B cell (primary cell): ENCODE results near the gene UPK2. TPM values are rescaled to one million over a fixed set of nuclear protein-coding genes. Genes with fewer than 3 reads are reported as not detected.

Source experiments
- ATAC-seq: fragments of 200-7000 bp; cut with Tn5 transposase; one replicate; pipeline ENCODE4 v1.10.0; 2021; ENCODE audit warnings: low read depth, mild to moderate bottlenecking, moderate number of reproducible peaks, moderate library complexity
- CTCF ChIA-PET: fragments of 350-600 bp; sonication (Branson Sonifier 250); formaldehyde crosslinking; loops from one replicate; lab custom pipeline; 2021; ENCODE audit warnings: antibody characterized with exemption, inconsistent platforms; lab: Charles Lee
- POLR2A ChIA-PET: fragments of 350-600 bp; sonication (Branson Sonifier 250); formaldehyde crosslinking; loops from one replicate; lab custom pipeline; 2021; ENCODE audit warnings: antibody characterized with exemption; lab: Charles Lee
- DNase-seq: peaks from one replicate; pipeline ENCODE4 v3.0.0; 2013
- H2AFZ ChIP-seq: 2 replicates; pipeline ENCODE4 v1.6.1; 2012; ENCODE audit warnings: mild to moderate bottlenecking, low read depth, low read length; ENCODE audit not compliant: insufficient read depth, poor library complexity, severe bottlenecking
- H3K27ac ChIP-seq, 2 donors: 1 replicate in 1 of 2; 2 replicates in 1 of 2; pipeline ENCODE4 v1.5.1; 2012 to 2013; ENCODE audit warnings: low read length in 2 of 2, mild to moderate bottlenecking in 2 of 2, moderate library complexity in 1 of 2
- H3K27me3 ChIP-seq, 4 experiments: fragments of 200-600 bp in 1 of 4; sonication (generic) in 1 of 4; replicated peaks in 1 of 4; 1 replicate in 2 of 4; 2 replicates in 2 of 4; pipeline versions ENCODE4 v1.6.1 to v1.7.0; 2013 to 2016; ENCODE audit warnings: low read length in 3 of 4, mild to moderate bottlenecking in 2 of 4, mixed read lengths in 1 of 4, moderate library complexity in 1 of 4; ENCODE audit not compliant: insufficient read depth in 4 of 4, control insufficient read depth in 3 of 4; ENCODE audit errors: control extremely low read depth in 1 of 4
- H3K36me3 ChIP-seq, 2 experiments: replicated peaks in 1 of 2; 1 replicate in 1 of 2; 2 replicates in 1 of 2; pipeline versions ENCODE4 v1.6.1 to v1.7.1; 2013; ENCODE audit warnings: low read length in 1 of 2; ENCODE audit not compliant: insufficient read depth in 2 of 2, control insufficient read depth in 1 of 2; ENCODE audit errors: control extremely low read depth in 1 of 2, extremely low read depth in 1 of 2
- H3K4me1 ChIP-seq, 2 donors: fragments of 200-600 bp in 1 of 2; sonication (generic) in 1 of 2; 1 replicate in 1 of 2; 2 replicates in 1 of 2; pipeline versions ENCODE4 v1.5.1 to v1.6.1; 2013 to 2017; ENCODE audit warnings: low read length in 2 of 2; ENCODE audit not compliant: control insufficient read depth in 2 of 2, insufficient read depth in 2 of 2
- H3K4me2 ChIP-seq: replicated peaks from 2 replicates; pipeline ENCODE3; 2012; ENCODE audit warnings: mild to moderate bottlenecking, low read depth, low read length; ENCODE audit not compliant: poor library complexity, severe bottlenecking
- H3K4me3 ChIP-seq, 5 experiments: fragments of 200-600 bp in 1 of 5; sonication (generic) in 1 of 5; 1 replicate in 3 of 5; 2 replicates in 2 of 5; pipeline versions ENCODE4 v1.5.1 to v1.7.0; 2011 to 2016; ENCODE audit warnings: low read length in 4 of 5, mild to moderate bottlenecking in 4 of 5, low read depth in 2 of 5, control low read depth in 1 of 5, moderate library complexity in 1 of 5; ENCODE audit not compliant: insufficient read depth in 1 of 5; ENCODE audit errors: control extremely low read depth in 1 of 5, extremely low read depth in 1 of 5
- H3K79me2 ChIP-seq: fragments of 200-600 bp; sonication (generic); one replicate; pipeline ENCODE4 v1.6.0; 2016; ENCODE audit warnings: low read length; ENCODE audit not compliant: control insufficient read depth, insufficient read depth
- H3K9ac ChIP-seq: fragments of 200-600 bp; sonication (generic); 2 replicates; pipeline ENCODE4 v1.6.1; 2017; ENCODE audit warnings: mild to moderate bottlenecking, low read length, moderate library complexity
- H3K9me3 ChIP-seq, 3 donors: one replicate each; pipeline versions ENCODE4 v1.6.1 to v1.7.1; 2013; ENCODE audit warnings: low read length in 2 of 3; ENCODE audit not compliant: control insufficient read depth in 2 of 3, insufficient read depth in 1 of 3; ENCODE audit errors: control extremely low read depth in 1 of 3
- H4K20me1 ChIP-seq: 2 replicates; pipeline ENCODE4 v1.6.0; 2012; ENCODE audit warnings: mild to moderate bottlenecking, low read length; ENCODE audit not compliant: insufficient read depth, control insufficient read depth, poor library complexity, severe bottlenecking
- H3K27ac Mint-ChIP-seq: one replicate; pipeline ENCODE4 v1.8.0; 2021; ENCODE audit warnings: mixed read lengths
- H3K27me3 Mint-ChIP-seq: one replicate; pipeline ENCODE4 v1.8.0; 2021; ENCODE audit warnings: mixed read lengths
- H3K4me1 Mint-ChIP-seq: one replicate; pipeline ENCODE4 v1.8.0; 2021; ENCODE audit warnings: mixed read lengths
- H3K4me3 Mint-ChIP-seq: one replicate; pipeline ENCODE4 v1.8.0; 2021; ENCODE audit warnings: mixed read lengths
- H3K9me3 Mint-ChIP-seq: one replicate; pipeline ENCODE4 v1.8.0; 2022; ENCODE audit warnings: mixed read lengths; ENCODE audit not compliant: insufficient read depth
- EZH2 ChIP-seq: IDR thresholded peaks from 2 replicates; pipeline ENCODE4 v1.6.1; 2012; ENCODE audit warnings: borderline replicate concordance, low read depth, mild to moderate bottlenecking, moderate library complexity, low read length; ENCODE audit not compliant: insufficient read depth, poor library complexity, severe bottlenecking
- WGBS: methylation state at CpG from one replicate; pipeline ENCODE4 v1.1.5; 2013; ENCODE audit warnings: missing lambda C conversion rate; ENCODE audit not compliant: insufficient coverage; 5-methylcytosine and 5-hydroxymethylcytosine counted together
- intact Hi-C: fragments of 100-400 bp; cut with micrococcal nuclease; formaldehyde crosslinking; loops from one replicate; pipeline ENCODE4 v1.10.0; 2022
- polyA plus RNA-seq: library from polyadenylated mRNA; depleted of rRNA; stranded (reverse); fragments of >200 nt; gene quantifications from 2 replicates; pipeline ENCODE4 v1.2.3, GENCODE V29; 2012
- total RNA-seq, 2 donors: library from RNA; stranded (reverse); fragments of 120-200 nt in 1 of 2; gene quantifications; 1 replicate in 1 of 2; 2 replicates in 1 of 2; pipeline versions ENCODE4 v1.2.3 to v1.2.4, GENCODE V29; 2013 to 2022
- TF ChIP-seq, protein P1 (sequence below): fragments of 200-600 bp; IDR thresholded peaks from one replicate; pipeline ENCODE4 v1.8.0; 2022; ENCODE audit warnings: antibody characterized with exemption, mild to moderate bottlenecking

Gene UPK2
- total and polyA plus RNA-seq, 2 donors (not counting 1 experiment from before 2014, with no cell fraction given): 0.43 TPM; not detected in 1

DNA sequence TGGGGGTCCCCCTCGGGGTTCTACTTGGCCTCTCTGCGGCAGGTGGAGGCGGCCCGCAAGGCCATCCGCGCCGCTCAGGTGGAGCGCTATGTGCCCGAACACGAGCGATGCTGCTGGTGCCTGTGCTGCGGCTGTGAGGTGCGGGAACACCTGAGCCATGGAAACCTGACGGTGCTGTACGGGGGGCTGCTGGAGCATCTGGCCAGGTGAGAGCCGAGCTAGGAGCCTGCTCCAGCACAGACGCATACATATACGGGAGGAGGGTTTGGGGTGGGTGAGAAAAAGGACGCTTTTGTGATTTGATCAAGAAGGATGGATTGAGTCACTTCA lies 42.3 kb downstream of the UPK2 start:
- H3K27me3 ChIP-seq: no peaks in the 10 kb centered on the region
- peak overlapping the region; percentile 90 for H2AFZ ChIP-seq
- peak overlapping the region; percentile 99 for H3K4me3 Mint-ChIP-seq
- peaks cover 3 to 23% of the 10 kb centered on the region in 2 experiments for H3K36me3 ChIP-seq
- peaks cover 35% of the 10 kb centered on the region for H3K4me1 Mint-ChIP-seq
- 6% methylated on average over 18 of the region's 19 CpGs for WGBS
- H3K79me2 ChIP-seq: peaks cover 35% of the 10 kb centered on the region
- intact Hi-C loops: loop anchor here (1.0 to 5.0 kb wide), 5 partner anchors 20 to 426 kb away; partner anchors contain the start of genes ARCN1, HYOU1, RPS25 and SLC37A4
- peaks cover 17 to 22% of the 10 kb centered on the region in 2 donors for H3K4me1 ChIP-seq
- H4K20me1 ChIP-seq: no peaks in the 10 kb centered on the region
- no peaks in the 10 kb centered on the region for H3K9me3 ChIP-seq
- peak overlapping the region; percentile 90 for H3K4me2 ChIP-seq
- peak overlapping the region; percentile 39 to 77 for H3K27ac ChIP-seq
- no peaks in the 10 kb centered on the region for H3K27me3 Mint-ChIP-seq
- POLR2A ChIA-PET: interaction anchor here (1.0 to 1.2 kb wide), 4 partner anchors 15 to 1853 kb away, joined by 3 to 14 read pairs (median 4); partner anchors contain the start of genes RPS25 and TRAPPC4
- no peaks in the 10 kb centered on the region for H3K9me3 Mint-ChIP-seq
- H3K9ac ChIP-seq: peak overlapping the region; percentile 88
- H3K27ac Mint-ChIP-seq: peak overlapping the region; percentile 94
- peak overlapping the region; percentile 6 to 90 (median 82) for H3K4me3 ChIP-seq
- TF ChIP-seq EZH2: no peak
- TF ChIP-seq, protein P1, sequence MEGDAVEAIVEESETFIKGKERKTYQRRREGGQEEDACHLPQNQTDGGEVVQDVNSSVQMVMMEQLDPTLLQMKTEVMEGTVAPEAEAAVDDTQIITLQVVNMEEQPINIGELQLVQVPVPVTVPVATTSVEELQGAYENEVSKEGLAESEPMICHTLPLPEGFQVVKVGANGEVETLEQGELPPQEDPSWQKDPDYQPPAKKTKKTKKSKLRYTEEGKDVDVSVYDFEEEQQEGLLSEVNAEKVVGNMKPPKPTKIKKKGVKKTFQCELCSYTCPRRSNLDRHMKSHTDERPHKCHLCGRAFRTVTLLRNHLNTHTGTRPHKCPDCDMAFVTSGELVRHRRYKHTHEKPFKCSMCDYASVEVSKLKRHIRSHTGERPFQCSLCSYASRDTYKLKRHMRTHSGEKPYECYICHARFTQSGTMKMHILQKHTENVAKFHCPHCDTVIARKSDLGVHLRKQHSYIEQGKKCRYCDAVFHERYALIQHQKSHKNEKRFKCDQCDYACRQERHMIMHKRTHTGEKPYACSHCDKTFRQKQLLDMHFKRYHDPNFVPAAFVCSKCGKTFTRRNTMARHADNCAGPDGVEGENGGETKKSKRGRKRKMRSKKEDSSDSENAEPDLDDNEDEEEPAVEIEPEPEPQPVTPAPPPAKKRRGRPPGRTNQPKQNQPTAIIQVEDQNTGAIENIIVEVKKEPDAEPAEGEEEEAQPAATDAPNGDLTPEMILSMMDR: no peak
- CTCF ChIA-PET: interaction anchor here (1.0 to 2.3 kb wide), 2 partner anchors 19 to 309 kb away, joined by 3 to 8 read pairs; partner anchors contain the start of genes RPS25 and TRAPPC4
- no peak for ATAC-seq
- DNase-seq: no peak

GRCh38 chr11:118998822-118999221 lies 42.7 kb downstream of the UPK2 start:
- Histone ChIP-seq H3K9me3 (no peaks in the 10 kb centered on the region), H3K36me3 (peaks cover 3 to 24% of the 10 kb centered on the region in 2 experiments), H3K4me3 (peak overlapping the region in 3 of 5 experiments; percentile 78 to 90 (median 85)), H3K4me1 (peaks cover 17 to 22% of the 10 kb centered on the region in 2 donors), H3K79me2 (peaks cover 35% of the 10 kb centered on the region), H3K9ac (peak overlapping the region; percentile 88), H2AFZ (peak overlapping the region; percentile 90), H3K27me3 (no peaks in the 10 kb centered on the region), H3K27ac (peak overlapping the region in 1 of 2 donors; percentile 77), H4K20me1 (no peaks in the 10 kb centered on the region), H3K4me2 (peak overlapping the region; percentile 90)
- Mint-ChIP-seq H3K4me1 (peaks cover 35% of the 10 kb centered on the region), H3K9me3 (no peaks in the 10 kb centered on the region), H3K4me3 (peak overlapping the region; percentile 99), H3K27me3 (no peaks in the 10 kb centered on the region), H3K27ac (peak overlapping the region; percentile 94)
- 100% methylated on average over 3 of the region's 6 CpGs for WGBS
- intact Hi-C loops: loop anchor here (1.0 to 5.0 kb wide), 5 partner anchors 19 to 427 kb away; partner anchors contain the start of genes ARCN1, HYOU1, RPS25 and SLC37A4
- DNase-seq (no peak), ATAC-seq (no peak)
- ChIA-PET CTCF (interaction anchor here (0.8 to 2.3 kb wide), 3 partner anchors 19 to 309 kb away, joined by 3 to 8 read pairs (median 3); partner anchors contain the start of genes RPS25 and TRAPPC4), POLR2A (no interaction called here)
- TF ChIP-seq, protein P1: no peak
- no peak for TF ChIP-seq EZH2
